IMR-90 (cell line): Measurements from ENCODE around the gene RYK. TPM values are rescaled to one million over a fixed set of nuclear protein-coding genes. Genes with fewer than 3 reads are reported as not detected.

Experiments used
- ATAC-seq: fragments of 200-7000 bp; cut with Tn5 transposase; 2 replicates; pipeline ENCODE4 v1.9.1; 2020; ENCODE audit warnings: low read depth, mild to moderate bottlenecking, moderate library complexity
- BruUV-seq: library from RNA; stranded (reverse); fragments of 400-500 nt; replicated peaks from 2 replicates; lab custom pipeline; 2021; lab: Mats Ljungman, UMichigan
- CTCF ChIA-PET: fragments of 300-600 bp; formaldehyde crosslinking; extraction: SDS; loops from one replicate; lab custom pipeline; 2021; ENCODE audit warnings: antibody characterized with exemption; lab: Yijun Ruan, JAX
- POLR2A ChIA-PET: fragments of 300-600 bp; sonication (Branson Sonifier 250); formaldehyde crosslinking; loops from one replicate; lab custom pipeline; 2022; ENCODE audit warnings: antibody characterized with exemption; ENCODE audit not compliant: unreplicated experiment; lab: Charles Lee
- DNase-seq: peaks from one replicate; pipeline ENCODE4 v3.0.0; 2013
- H2AFZ ChIP-seq: replicated peaks from 2 replicates; pipeline ENCODE3; 2013; ENCODE audit warnings: low read length, mild to moderate bottlenecking; ENCODE audit not compliant: poor library complexity
- H2AK5ac ChIP-seq: 2 replicates; pipeline ENCODE4 v1.6.1; 2013; ENCODE audit warnings: low read depth, low read length, inconsistent platforms
- H2AK9ac ChIP-seq: replicated peaks from 2 replicates; pipeline ENCODE3; 2013; ENCODE audit warnings: mild to moderate bottlenecking, low read depth, low read length, moderate library complexity; ENCODE audit not compliant: poor library complexity
- H2BK120ac ChIP-seq: 2 replicates; pipeline ENCODE4 v1.6.1; 2013; ENCODE audit warnings: low read depth, low read length, inconsistent platforms
- H2BK15ac ChIP-seq: 3 replicates; pipeline ENCODE4 v1.6.1; 2013; ENCODE audit warnings: low read depth, low read length, inconsistent platforms
- H2BK20ac ChIP-seq: 2 replicates; pipeline ENCODE4 v1.6.1; 2013; ENCODE audit warnings: low read depth, mild to moderate bottlenecking, inconsistent platforms, low read length, moderate library complexity
- H2BK5ac ChIP-seq: 2 replicates; pipeline ENCODE4 v1.6.1; 2013; ENCODE audit warnings: mild to moderate bottlenecking, low read depth, low read length, inconsistent platforms; ENCODE audit not compliant: poor library complexity, severe bottlenecking
- H3K14ac ChIP-seq: replicated peaks from 2 replicates; pipeline ENCODE4 v1.6.1; 2013; ENCODE audit warnings: low read depth, low read length, inconsistent platforms
- H3K18ac ChIP-seq: 2 replicates; pipeline ENCODE4 v1.6.1; 2013; ENCODE audit warnings: low read depth, low read length, control low read depth
- H3K23ac ChIP-seq: 2 replicates; pipeline ENCODE4 v1.6.1; 2013; ENCODE audit warnings: low read depth, low read length, inconsistent platforms
- H3K27ac ChIP-seq: 2 replicates; pipeline ENCODE4 v1.5.1; 2013; ENCODE audit warnings: mild to moderate bottlenecking, control low read depth, low read length; ENCODE audit not compliant: insufficient read depth
- H3K27me3 ChIP-seq: 2 replicates; pipeline ENCODE4 v1.6.1; 2013; ENCODE audit warnings: low read length; ENCODE audit not compliant: control insufficient read depth, insufficient read depth
- H3K36me3 ChIP-seq: 2 replicates; pipeline ENCODE4 v1.6.1; 2013; ENCODE audit warnings: low read length, mixed read lengths; ENCODE audit not compliant: control insufficient read depth, insufficient read depth
- H3K4ac ChIP-seq: 2 replicates; pipeline ENCODE4 v1.6.1; 2013; ENCODE audit warnings: low read depth, low read length, inconsistent platforms
- H3K4me1 ChIP-seq: 2 replicates; pipeline ENCODE4 v1.6.1; 2013; ENCODE audit warnings: low read length, mixed read lengths; ENCODE audit not compliant: control insufficient read depth, insufficient read depth
- H3K4me2 ChIP-seq: 2 replicates; pipeline ENCODE4 v1.6.1; 2013; ENCODE audit warnings: low read depth, mild to moderate bottlenecking, control low read depth, low read length, moderate library complexity
- H3K4me3 ChIP-seq: 2 replicates; pipeline ENCODE4 v1.5.1; 2013; ENCODE audit warnings: low read depth, mild to moderate bottlenecking, control low read depth, low read length, moderate library complexity; ENCODE audit not compliant: insufficient read depth
- H3K56ac ChIP-seq: 2 replicates; pipeline ENCODE4 v1.6.1; 2013; ENCODE audit warnings: low read length, inconsistent platforms; ENCODE audit not compliant: insufficient read depth; ENCODE audit errors: extremely low read depth
- H3K79me1 ChIP-seq, 2 experiments: 2 replicates each; pipeline ENCODE4 v1.6.1; 2013; ENCODE audit warnings: low read length in 2 of 2, inconsistent platforms in 1 of 2, low read depth in 1 of 2
- H3K9ac ChIP-seq: 2 replicates; pipeline ENCODE4 v1.6.1; 2013; ENCODE audit warnings: low read depth, low read length, control low read depth
- H3K9me1 ChIP-seq: 2 replicates; pipeline ENCODE4 v1.6.1; 2013; ENCODE audit warnings: low read length, inconsistent platforms; ENCODE audit not compliant: insufficient read depth
- H3K9me3 ChIP-seq: 2 replicates; pipeline ENCODE4 v1.6.1; 2013; ENCODE audit warnings: low read length; ENCODE audit not compliant: control insufficient read depth, insufficient read depth
- H4K20me1 ChIP-seq: 2 replicates; pipeline ENCODE4 v1.6.1; 2013; ENCODE audit warnings: low read length, inconsistent platforms; ENCODE audit not compliant: insufficient read depth
- H4K5ac ChIP-seq: 2 replicates; pipeline ENCODE4 v1.6.1; 2013; ENCODE audit warnings: mild to moderate bottlenecking, low read depth, low read length, control low read depth
- H4K8ac ChIP-seq, 2 experiments: 2 replicates each; pipeline ENCODE4 v1.6.1; 2013; ENCODE audit warnings: low read depth in 2 of 2, low read length in 2 of 2, control low read depth in 1 of 2, inconsistent platforms in 1 of 2
- H4K91ac ChIP-seq: 2 replicates; pipeline ENCODE4 v1.6.1; 2013; ENCODE audit warnings: low read depth, low read length, inconsistent platforms; ENCODE audit not compliant: insufficient read depth
- BHLHE40 ChIP-seq: fragments of 150-350 bp; IDR thresholded peaks from 2 replicates; pipeline ENCODE4 v1.6.1; 2016; ENCODE audit warnings: mild to moderate bottlenecking, low read depth, low read length
- CEBPB ChIP-seq: IDR thresholded peaks from 2 replicates; pipeline ENCODE4 v1.6.1; 2012; ENCODE audit warnings: low read depth, low read length, improper control_type of control experiment
- CHD1 ChIP-seq: IDR thresholded peaks from 2 replicates; pipeline ENCODE4 v1.6.1; 2012; ENCODE audit warnings: low read depth, low read length, improper control_type of control experiment
- FOS ChIP-seq: fragments of 150-350 bp; IDR thresholded peaks from 2 replicates; pipeline ENCODE4 v1.6.1; 2016; ENCODE audit warnings: low read depth, low read length
- MAFK ChIP-seq: IDR thresholded peaks from 2 replicates; pipeline ENCODE4 v1.6.1; 2012; ENCODE audit warnings: low read depth, low read length, improper control_type of control experiment
- MAZ ChIP-seq: IDR thresholded peaks from 2 replicates; pipeline ENCODE4 v1.6.1; 2012; ENCODE audit warnings: low read depth, mild to moderate bottlenecking, low read length, improper control_type of control experiment, moderate library complexity, borderline replicate concordance
- MXI1 ChIP-seq: IDR thresholded peaks from 2 replicates; pipeline ENCODE4 v1.6.1; 2012; ENCODE audit warnings: low read depth, mild to moderate bottlenecking, low read length, moderate library complexity, borderline replicate concordance
- NFE2L2 ChIP-seq: fragments of 150-350 bp; IDR thresholded peaks from 2 replicates; pipeline ENCODE4 v1.6.1; 2016; ENCODE audit warnings: low read depth, mild to moderate bottlenecking, low read length
- POLR2A ChIP-seq: IDR thresholded peaks from 2 replicates; pipeline ENCODE4 v1.6.1; 2012; ENCODE audit warnings: mild to moderate bottlenecking, low read depth, low read length
- RAD21 ChIP-seq: IDR thresholded peaks from 2 replicates; pipeline ENCODE4 v1.6.1; 2012; ENCODE audit warnings: low read length, improper control_type of control experiment
- RCOR1 ChIP-seq: IDR thresholded peaks from 2 replicates; pipeline ENCODE4 v1.6.1; 2012; ENCODE audit warnings: mild to moderate bottlenecking, low read length, improper control_type of control experiment; ENCODE audit not compliant: insufficient replicate concordance
- RFX5 ChIP-seq: IDR thresholded peaks from 2 replicates; pipeline ENCODE4 v1.8.0; 2012; ENCODE audit warnings: low read depth, mild to moderate bottlenecking, low read length, moderate library complexity
- SMC3 ChIP-seq: fragments of 150-350 bp; IDR thresholded peaks from 2 replicates; pipeline ENCODE4 v1.6.1; 2016; ENCODE audit warnings: low read depth, mild to moderate bottlenecking, antibody characterized with exemption, low read length, moderate library complexity
- WGBS, 2 experiments: methylation state at CpG; one replicate each; pipeline versions ENCODE4 v1.1.5 to v1.1.7; 2013; ENCODE audit warnings: missing lambda C conversion rate in 2 of 2; ENCODE audit not compliant: insufficient read length in 1 of 2; ENCODE audit errors: extremely low coverage in 2 of 2; 5-methylcytosine and 5-hydroxymethylcytosine counted together
- dilution Hi-C: fragments of 300-500 bp; cut with HindIII; formaldehyde crosslinking; loops from one replicate; pipeline ENCODE4 v1.14.3; 2018; ENCODE audit warnings: low sequenced_read_pairs; ENCODE audit not compliant: unreplicated experiment
- in situ Hi-C: fragments of 300-500 bp; cut with MboI; formaldehyde crosslinking; loops from 3 replicates; pipeline ENCODE4 v1.14.3; 2019; ENCODE audit warnings: low sequenced_read_pairs, inconsistent platforms, mixed read lengths
- intact Hi-C: fragments of 100-400 bp; cut with micrococcal nuclease; formaldehyde crosslinking; loops from 2 replicates; pipeline ENCODE4 v1.10.0; 2022
- polyA plus RNA-seq, 3 experiments: library from polyadenylated mRNA; depleted of rRNA; stranded (reverse); fragments of >200 nt; gene quantifications; 2 replicates each; pipeline ENCODE4 v1.2.3, GENCODE V29; 2012; ENCODE audit warnings: low replicate concordance in 1 of 3
- total RNA-seq: library from RNA; depleted of rRNA; stranded (reverse); fragments of >200 nt; gene quantifications from 2 replicates; pipeline ENCODE4 v1.2.3, GENCODE V29; 2012
- TF ChIP-seq, protein P1 (sequence below): conservative IDR thresholded peaks from 2 replicates; pipeline ENCODE4 v1.5.1; 2012; ENCODE audit warnings: mild to moderate bottlenecking, low read depth, low read length, improper control_type of control experiment
- TF ChIP-seq, protein P2 (sequence below): fragments of 150-350 bp; IDR thresholded peaks from 2 replicates; pipeline ENCODE4 v1.6.1; 2017; ENCODE audit warnings: mild to moderate bottlenecking, antibody characterized with exemption, low read length, low read depth
- TF ChIP-seq, protein P3 (sequence below): fragments of 150-350 bp; IDR thresholded peaks from 2 replicates; pipeline ENCODE4 v1.6.1; 2016; ENCODE audit warnings: low read depth, mild to moderate bottlenecking, low read length, moderate library complexity, borderline replicate concordance

RYK gene
- total and polyA plus RNA-seq, 2 of the 4 experiments (the other 2 are of a cell fraction), result 42.4 to 106 TPM

- no peaks in the 10 kb centered on the region for H4K20me1 ChIP-seq
- intact Hi-C loops, result no loop called here
- ChIA-PET POLR2A (no interaction called here), CTCF (interaction anchor here (0.6 to 0.9 kb wide), 2 partner anchors 18 to 98 kb away, joined by 4 to 5 read pairs; no protein-coding TSS in a partner anchor)
- peaks cover 10 to 29% of the 10 kb centered on the region in 2 experiments for H3K79me1 ChIP-seq
- dilution Hi-C loops, result no loop called here
- no peak overlapping the region for H2BK20ac ChIP-seq
- H3K9ac ChIP-seq, result no peak overlapping the region
- no peak overlapping the region for H3K18ac ChIP-seq
- H4K5ac ChIP-seq, result no peak overlapping the region
- peaks cover 18% of the 10 kb centered on the region for H3K36me3 ChIP-seq
- H2BK5ac ChIP-seq, result no peak overlapping the region
- peaks cover 3% of the 10 kb centered on the region; the same call in 1 of the 2 replicates for H3K9me1 ChIP-seq
- no peak overlapping the region for H4K8ac ChIP-seq
- no peak overlapping the region for H3K4me2 ChIP-seq
- no peak overlapping the region for H3K4me3 ChIP-seq
- no peak overlapping the region for H3K14ac ChIP-seq
- H3K4ac ChIP-seq, result no peak overlapping the region
- no TSS peak for BruUV-seq
- no CpG with 5 or more reads among the region's 9 CpGs for WGBS, 2 experiments
- H4K91ac ChIP-seq, result no peak overlapping the region
- no peak overlapping the region for H3K27ac ChIP-seq
- no peak overlapping the region for H2BK120ac ChIP-seq
- H3K27me3 ChIP-seq, result no peaks in the 10 kb centered on the region
- in situ Hi-C loops, result no loop called here
- DNase-seq (no peak), ATAC-seq (no peak)
- H2AFZ ChIP-seq, result no peak overlapping the region
- no peak overlapping the region for H3K23ac ChIP-seq
- H3K9me3 ChIP-seq, result no peaks in the 10 kb centered on the region
- no peak overlapping the region for H3K56ac ChIP-seq
- no peak for TF ChIP-seq MXI1
- TF ChIP-seq MAFK, result no peak
- TF ChIP-seq, protein P1, sequence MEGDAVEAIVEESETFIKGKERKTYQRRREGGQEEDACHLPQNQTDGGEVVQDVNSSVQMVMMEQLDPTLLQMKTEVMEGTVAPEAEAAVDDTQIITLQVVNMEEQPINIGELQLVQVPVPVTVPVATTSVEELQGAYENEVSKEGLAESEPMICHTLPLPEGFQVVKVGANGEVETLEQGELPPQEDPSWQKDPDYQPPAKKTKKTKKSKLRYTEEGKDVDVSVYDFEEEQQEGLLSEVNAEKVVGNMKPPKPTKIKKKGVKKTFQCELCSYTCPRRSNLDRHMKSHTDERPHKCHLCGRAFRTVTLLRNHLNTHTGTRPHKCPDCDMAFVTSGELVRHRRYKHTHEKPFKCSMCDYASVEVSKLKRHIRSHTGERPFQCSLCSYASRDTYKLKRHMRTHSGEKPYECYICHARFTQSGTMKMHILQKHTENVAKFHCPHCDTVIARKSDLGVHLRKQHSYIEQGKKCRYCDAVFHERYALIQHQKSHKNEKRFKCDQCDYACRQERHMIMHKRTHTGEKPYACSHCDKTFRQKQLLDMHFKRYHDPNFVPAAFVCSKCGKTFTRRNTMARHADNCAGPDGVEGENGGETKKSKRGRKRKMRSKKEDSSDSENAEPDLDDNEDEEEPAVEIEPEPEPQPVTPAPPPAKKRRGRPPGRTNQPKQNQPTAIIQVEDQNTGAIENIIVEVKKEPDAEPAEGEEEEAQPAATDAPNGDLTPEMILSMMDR, result no peak
- no peak for TF ChIP-seq NFE2L2
- TF ChIP-seq RFX5, result no peak
- no peak for TF ChIP-seq CEBPB
- no peak for TF ChIP-seq BHLHE40
- TF ChIP-seq, protein P2, sequence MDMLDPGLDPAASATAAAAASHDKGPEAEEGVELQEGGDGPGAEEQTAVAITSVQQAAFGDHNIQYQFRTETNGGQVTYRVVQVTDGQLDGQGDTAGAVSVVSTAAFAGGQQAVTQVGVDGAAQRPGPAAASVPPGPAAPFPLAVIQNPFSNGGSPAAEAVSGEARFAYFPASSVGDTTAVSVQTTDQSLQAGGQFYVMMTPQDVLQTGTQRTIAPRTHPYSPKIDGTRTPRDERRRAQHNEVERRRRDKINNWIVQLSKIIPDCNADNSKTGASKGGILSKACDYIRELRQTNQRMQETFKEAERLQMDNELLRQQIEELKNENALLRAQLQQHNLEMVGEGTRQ, result no peak
- no peak for TF ChIP-seq RAD21
- TF ChIP-seq CHD1, result no peak
- TF ChIP-seq RCOR1, result no peak
- TF ChIP-seq, protein P3, sequence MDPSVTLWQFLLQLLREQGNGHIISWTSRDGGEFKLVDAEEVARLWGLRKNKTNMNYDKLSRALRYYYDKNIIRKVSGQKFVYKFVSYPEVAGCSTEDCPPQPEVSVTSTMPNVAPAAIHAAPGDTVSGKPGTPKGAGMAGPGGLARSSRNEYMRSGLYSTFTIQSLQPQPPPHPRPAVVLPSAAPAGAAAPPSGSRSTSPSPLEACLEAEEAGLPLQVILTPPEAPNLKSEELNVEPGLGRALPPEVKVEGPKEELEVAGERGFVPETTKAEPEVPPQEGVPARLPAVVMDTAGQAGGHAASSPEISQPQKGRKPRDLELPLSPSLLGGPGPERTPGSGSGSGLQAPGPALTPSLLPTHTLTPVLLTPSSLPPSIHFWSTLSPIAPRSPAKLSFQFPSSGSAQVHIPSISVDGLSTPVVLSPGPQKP, result no peak
- TF ChIP-seq FOS, result no peak
- TF ChIP-seq MAZ, result no peak
- TF ChIP-seq SMC3, result no peak
- TF ChIP-seq POLR2A, result no peak
- no peak overlapping the region for H2AK9ac ChIP-seq
- peaks cover 2% of the 10 kb centered on the region; the same call in 1 of the 2 replicates for H3K4me1 ChIP-seq
- no peak overlapping the region for H2AK5ac ChIP-seq
- H2BK15ac ChIP-seq, result no peak overlapping the region
Observed at GRCh38 chr3:134161898-134162615, 88.6 kb downstream of the RYK start.
